WI38 (cell line): ENCODE measurements around the gene JCAD.
"Not testable (repeated sequence)": the region's sequence is repeated elsewhere in the genome, so short reads cannot be mapped to it uniquely, and the experiment has no call there.

Source experiments
- H3K4me3 ChIP-seq: 2 replicates; pipeline ENCODE4 v1.5.1; 2011; ENCODE audit warnings: low read depth, mild to moderate bottlenecking, control low read depth, low read length
- TF ChIP-seq, protein P1 (sequence below): IDR thresholded peaks from 2 replicates; pipeline ENCODE4 v1.5.1; 2012; ENCODE audit warnings: low read depth, mild to moderate bottlenecking, control low read depth, low read length

JCAD gene

DNA sequence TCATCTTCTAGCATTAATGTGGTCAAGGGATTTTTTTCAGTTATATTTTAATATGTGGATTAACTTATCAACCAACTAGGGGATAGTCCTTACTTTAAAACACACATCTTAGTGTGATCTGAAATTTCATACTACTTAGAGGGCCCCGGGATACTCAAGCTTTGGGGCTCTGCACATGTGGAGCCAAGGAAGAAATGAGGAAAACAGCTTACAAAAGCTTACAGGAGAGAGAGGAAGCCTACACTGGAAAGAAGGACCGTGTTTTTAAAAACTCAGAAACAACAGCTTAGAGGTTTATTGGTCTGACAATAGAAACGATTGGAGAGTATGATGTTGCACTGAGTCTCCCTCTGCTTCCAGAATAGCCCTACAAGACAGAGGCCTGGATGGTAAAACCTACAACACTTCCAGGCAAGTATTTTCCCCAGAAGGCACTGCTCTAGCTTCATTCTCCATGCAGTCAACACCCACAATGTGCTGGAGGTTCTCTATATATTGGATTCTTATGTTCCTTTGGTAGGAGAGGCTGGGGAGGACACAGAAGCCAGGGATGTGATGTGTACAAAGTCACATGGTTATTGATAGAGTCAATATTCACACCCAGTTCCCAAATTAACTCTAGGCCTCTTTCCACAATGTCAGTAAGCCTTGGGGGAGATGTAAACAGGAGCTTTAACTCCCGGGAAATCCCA is 47.3 kb downstream of the JCAD start:
- no peak overlapping the region for H3K4me3 ChIP-seq
- TF ChIP-seq, protein P1, sequence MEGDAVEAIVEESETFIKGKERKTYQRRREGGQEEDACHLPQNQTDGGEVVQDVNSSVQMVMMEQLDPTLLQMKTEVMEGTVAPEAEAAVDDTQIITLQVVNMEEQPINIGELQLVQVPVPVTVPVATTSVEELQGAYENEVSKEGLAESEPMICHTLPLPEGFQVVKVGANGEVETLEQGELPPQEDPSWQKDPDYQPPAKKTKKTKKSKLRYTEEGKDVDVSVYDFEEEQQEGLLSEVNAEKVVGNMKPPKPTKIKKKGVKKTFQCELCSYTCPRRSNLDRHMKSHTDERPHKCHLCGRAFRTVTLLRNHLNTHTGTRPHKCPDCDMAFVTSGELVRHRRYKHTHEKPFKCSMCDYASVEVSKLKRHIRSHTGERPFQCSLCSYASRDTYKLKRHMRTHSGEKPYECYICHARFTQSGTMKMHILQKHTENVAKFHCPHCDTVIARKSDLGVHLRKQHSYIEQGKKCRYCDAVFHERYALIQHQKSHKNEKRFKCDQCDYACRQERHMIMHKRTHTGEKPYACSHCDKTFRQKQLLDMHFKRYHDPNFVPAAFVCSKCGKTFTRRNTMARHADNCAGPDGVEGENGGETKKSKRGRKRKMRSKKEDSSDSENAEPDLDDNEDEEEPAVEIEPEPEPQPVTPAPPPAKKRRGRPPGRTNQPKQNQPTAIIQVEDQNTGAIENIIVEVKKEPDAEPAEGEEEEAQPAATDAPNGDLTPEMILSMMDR = no peak

DNA sequence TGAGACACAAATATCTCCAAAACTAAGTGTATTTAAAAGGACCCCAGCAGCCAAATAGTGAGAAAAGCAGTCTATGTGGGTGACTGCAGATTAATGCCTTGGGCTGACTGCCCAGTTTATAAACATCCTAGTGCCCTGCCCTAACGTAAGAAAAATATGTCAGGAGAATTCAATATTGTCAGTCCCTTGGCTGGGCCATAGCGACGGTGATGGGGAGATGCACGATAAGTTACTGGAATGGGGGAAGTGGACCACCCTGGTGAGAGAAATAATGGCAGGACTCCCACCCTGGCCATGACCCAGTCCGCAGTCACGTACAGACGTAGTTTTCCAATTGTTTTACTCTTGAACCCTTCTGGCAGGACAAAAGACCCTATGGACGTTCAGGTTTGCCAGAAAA is 48.0 kb downstream of the JCAD start:
- H3K4me3 ChIP-seq = no peak overlapping the region
- TF ChIP-seq, protein P1 = no peak

DNA sequence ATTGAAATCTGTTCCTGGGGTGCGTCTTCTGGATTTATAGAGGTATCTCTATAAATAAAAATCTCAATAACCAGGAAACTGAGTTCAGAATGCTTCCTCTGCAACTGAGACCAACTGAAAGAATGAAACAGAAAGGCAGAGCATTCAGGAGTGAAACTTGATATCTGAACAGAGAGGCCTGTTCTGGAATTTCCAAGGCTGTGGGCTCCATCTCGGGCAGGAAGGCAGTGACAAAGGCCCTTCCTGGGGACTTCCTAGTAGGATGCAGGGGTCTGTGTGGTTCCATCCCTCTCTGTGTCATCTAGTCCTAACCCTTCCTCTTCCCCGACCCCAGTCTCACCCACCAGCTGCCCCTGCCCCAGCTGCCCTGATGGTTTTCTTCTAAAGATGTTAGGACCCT is 52.0 kb downstream of the JCAD start:
- TF ChIP-seq, protein P1 = no peak
- no peak overlapping the region for H3K4me3 ChIP-seq

DNA sequence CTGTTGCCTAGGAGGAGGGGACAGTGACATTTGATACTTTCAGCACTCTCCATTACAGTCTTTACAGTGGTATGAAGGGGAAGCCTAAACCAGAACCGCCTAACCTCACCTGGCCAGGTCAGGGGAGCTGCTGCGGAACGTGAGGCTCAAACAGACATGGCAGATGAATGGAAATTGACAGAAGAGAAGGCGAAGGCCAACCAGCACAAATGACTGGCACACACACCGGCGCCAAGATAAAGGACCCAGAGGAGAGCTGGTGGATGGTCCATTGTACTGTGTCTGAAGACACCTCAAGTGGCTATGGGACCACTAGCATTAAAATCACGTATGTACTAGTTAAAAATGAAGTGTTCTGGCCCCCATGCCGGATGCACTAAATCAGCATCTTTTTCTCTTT is 53.0 kb downstream of the JCAD start:
- no peak overlapping the region for H3K4me3 ChIP-seq
- TF ChIP-seq, protein P1 = no peak

DNA sequence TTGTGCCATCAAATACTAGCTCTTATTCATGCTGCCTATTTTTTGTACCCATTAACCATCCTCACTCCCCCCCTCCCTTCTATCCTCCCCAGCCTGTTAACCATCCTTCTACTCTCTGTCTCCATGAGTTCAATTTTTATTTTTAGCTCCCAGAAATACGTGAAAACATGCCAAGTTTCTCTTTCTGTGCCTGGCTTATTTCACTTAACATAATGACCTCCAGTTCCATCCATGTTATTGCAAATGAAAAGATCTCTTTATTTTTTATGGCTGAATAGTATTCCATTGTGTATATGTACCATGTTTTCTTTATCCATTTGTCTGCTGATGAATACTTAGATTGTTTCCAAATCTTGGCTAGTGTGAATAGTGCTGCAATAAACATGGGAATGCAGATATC is 54.3 kb downstream of the JCAD start:
- not testable (repeated sequence) for H3K4me3 ChIP-seq

DNA sequence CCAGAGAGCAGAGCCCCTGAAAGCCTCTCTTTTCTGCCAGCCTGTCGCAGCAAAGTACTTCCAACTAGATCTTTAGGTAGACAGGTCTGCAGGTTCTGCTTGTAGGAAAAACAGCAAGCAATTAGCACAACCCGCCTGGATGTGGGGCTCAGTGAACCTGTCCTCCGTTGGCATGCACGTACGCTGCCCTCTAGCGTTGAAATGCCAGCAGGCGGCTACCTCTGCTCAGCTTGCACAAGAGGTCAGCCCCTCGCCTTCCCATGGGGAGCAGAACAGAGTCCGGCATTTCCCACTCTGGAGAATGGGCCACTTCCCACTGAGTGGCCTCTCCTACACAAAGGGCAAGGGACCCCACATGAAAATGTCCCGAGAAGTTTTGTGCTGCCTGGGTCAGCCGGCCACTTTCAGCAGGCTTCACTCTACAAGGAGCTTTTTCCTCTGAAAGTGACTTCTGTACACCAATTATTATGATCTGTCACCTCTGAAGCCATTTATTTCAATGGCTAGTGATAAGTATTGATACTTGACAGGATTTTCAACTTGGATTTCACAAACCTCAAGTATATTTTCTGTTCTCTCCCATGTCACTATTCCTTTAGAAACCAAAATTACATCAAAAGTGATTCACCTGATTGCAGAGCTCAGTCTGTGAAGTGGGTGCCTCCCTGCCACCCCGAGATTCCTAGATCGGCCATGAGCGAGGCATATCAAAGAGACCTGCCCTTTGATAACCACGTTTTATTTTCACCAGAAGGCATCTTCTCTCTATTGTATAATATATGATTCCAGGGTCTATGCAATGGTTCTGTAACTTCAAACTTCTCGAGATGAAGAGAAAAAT is 56.7 kb downstream of the JCAD start:
- no peak overlapping the region for H3K4me3 ChIP-seq
- TF ChIP-seq, protein P1 = peak; percentile 84

DNA sequence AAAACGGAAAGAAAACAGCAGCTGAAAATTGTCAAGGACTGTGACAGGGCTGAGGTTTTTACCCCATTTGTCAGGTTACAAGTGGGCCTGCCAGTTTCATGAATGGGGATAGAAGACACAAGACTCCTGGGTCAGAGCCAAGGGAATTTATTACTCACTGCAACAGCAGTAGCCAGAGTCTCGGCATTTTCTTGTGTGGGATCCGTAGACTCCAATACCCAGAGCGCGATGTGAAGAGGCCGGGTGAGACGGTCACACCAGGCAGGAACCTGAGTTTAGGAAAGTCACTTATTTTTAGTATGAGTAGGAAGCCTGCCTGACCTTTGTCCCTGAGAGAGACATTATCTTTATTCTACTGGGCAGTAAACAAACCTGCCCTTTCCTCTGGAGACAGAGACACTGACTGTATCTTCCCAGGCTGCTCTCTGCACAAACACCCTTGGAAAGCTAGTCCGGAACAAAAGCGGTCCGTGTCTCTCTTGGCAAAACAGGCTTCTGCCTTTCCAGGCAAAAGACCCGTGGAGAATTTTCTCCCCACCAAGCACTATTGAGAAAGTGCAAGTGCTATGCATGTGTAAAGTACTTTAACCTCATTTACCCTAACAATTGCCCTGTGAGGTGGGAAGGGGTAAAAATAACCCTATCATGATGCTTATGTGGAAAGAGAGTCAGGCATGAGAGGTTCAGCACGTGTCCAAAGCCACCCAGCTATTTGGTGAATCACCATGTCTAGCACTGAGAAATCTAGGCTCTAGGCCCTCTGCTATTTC is 58.4 kb downstream of the JCAD start:
- TF ChIP-seq, protein P1 = no peak
- H3K4me3 ChIP-seq = no peak overlapping the region
